Measurements from ENCODE around the gene PON3. TPM values are rescaled to one million over a fixed set of nuclear protein-coding genes. Genes with fewer than 3 reads are reported as not detected.

The PON3 gene
- total RNA-seq, 2 donors from 2014 or later: not detected

GRCh38 chr7:95322854-95323253 is 73.3 kb downstream of the PON3 start:
- Histone ChIP-seq H3K27ac (no peak overlapping the region), H3K4me1 (ENCODE audit: control insufficient read depth in 1 of 2, low read depth in 2 of 2) (no peaks in the 10 kb centered on the region), H3K27me3 (replicated peaks; ENCODE audit: insufficient read depth) (no peaks in the 10 kb centered on the region), H3K9me3 (no peaks in the 10 kb centered on the region), H3K36me3 (no peaks in the 10 kb centered on the region), H3K4me3 (no peak overlapping the region)
- no peak for TF ChIP-seq CTCF (IDR thresholded peaks at IDR 0.05)
- no peak for ATAC-seq (ENCODE audit: insufficient number of reproducible peaks, low FRiP score, low read depth)
- no peak for DNase-seq (ENCODE audit: low spot score)

- no peak overlapping the region for H3K4me3 ChIP-seq
- TF ChIP-seq CTCF (IDR thresholded peaks at IDR 0.05): no peak
- H3K9me3 ChIP-seq: no peaks in the 10 kb centered on the region
- no peak overlapping the region for H3K27ac ChIP-seq
- H3K36me3 ChIP-seq: no peaks in the 10 kb centered on the region
- H3K4me1 ChIP-seq (ENCODE audit: control insufficient read depth in 1 of 2, low read depth in 2 of 2): no peaks in the 10 kb centered on the region
- ATAC-seq (ENCODE audit: insufficient number of reproducible peaks, low FRiP score, low read depth): no peak
- no peak for DNase-seq (ENCODE audit: low spot score)
- H3K27me3 ChIP-seq (replicated peaks; ENCODE audit: insufficient read depth): no peaks in the 10 kb centered on the region
These were observed 73.8 kb downstream of the PON3 start for GRCh38 chr7:95322396-95322795.

- TF ChIP-seq CTCF (IDR thresholded peaks at IDR 0.05): no peak
- no peak overlapping the region for H3K4me3 ChIP-seq
- H3K9me3 ChIP-seq: no peaks in the 10 kb centered on the region
- H3K27ac ChIP-seq: no peak overlapping the region
- no peaks in the 10 kb centered on the region for H3K4me1 ChIP-seq (ENCODE audit: control insufficient read depth in 1 of 2, low read depth in 2 of 2)
- ATAC-seq (ENCODE audit: insufficient number of reproducible peaks, low FRiP score, low read depth) (no peak), DNase-seq (ENCODE audit: low spot score) (no peak)
- no peaks in the 10 kb centered on the region for H3K36me3 ChIP-seq
- H3K27me3 ChIP-seq (replicated peaks; ENCODE audit: insufficient read depth): no peaks in the 10 kb centered on the region
These were observed 74.5 kb downstream of the PON3 start for GRCh38 chr7:95321720-95322119.

- no peak for TF ChIP-seq CTCF (IDR thresholded peaks at IDR 0.05)
- no peak overlapping the region for H3K4me3 ChIP-seq
- no peaks in the 10 kb centered on the region for H3K9me3 ChIP-seq
- H3K27ac ChIP-seq: no peak overlapping the region
- no peaks in the 10 kb centered on the region for H3K27me3 ChIP-seq (replicated peaks; ENCODE audit: insufficient read depth)
- no peak for DNase-seq (ENCODE audit: low spot score)
- H3K4me1 ChIP-seq (ENCODE audit: control insufficient read depth in 1 of 2, low read depth in 2 of 2): no peaks in the 10 kb centered on the region
- H3K36me3 ChIP-seq: no peaks in the 10 kb centered on the region
- no peak for ATAC-seq (ENCODE audit: insufficient number of reproducible peaks, low FRiP score, low read depth)
These were observed 75.5 kb downstream of the PON3 start for GRCh38 chr7:95320651-95321050.

GRCh38 chr7:95319570-95319969 is 76.6 kb downstream of the PON3 start:
- Histone ChIP-seq H3K36me3 (no peaks in the 10 kb centered on the region), H3K9me3 (no peaks in the 10 kb centered on the region), H3K4me3 (no peak overlapping the region), H3K27me3 (replicated peaks; ENCODE audit: insufficient read depth) (no peaks in the 10 kb centered on the region), H3K27ac (no peak overlapping the region), H3K4me1 (ENCODE audit: control insufficient read depth in 1 of 2, low read depth in 2 of 2) (no peaks in the 10 kb centered on the region)
- no peak for TF ChIP-seq CTCF (IDR thresholded peaks at IDR 0.05)
- DNase-seq (ENCODE audit: low spot score): no peak
- ATAC-seq (ENCODE audit: insufficient number of reproducible peaks, low FRiP score, low read depth): no peak
